Testis (tissue), 2 donors: ENCODE data around the gene GCKR.

Experiments
- CTCF ChIP-seq, 3 experiments: fragments of 450-650 bp in 2 of 3; fragments of 200-600 bp in 1 of 3; sonication (generic) in 1 of 3; IDR thresholded peaks; one replicate each; pipeline ENCODE4 v1.5.1; 2016 to 2019; ENCODE audit warnings: antibody characterized with exemption in 3 of 3, mild to moderate bottlenecking in 2 of 3, moderate library complexity in 1 of 3
- POLR2A ChIP-seq: fragments of 450-650 bp; IDR thresholded peaks from one replicate; pipeline ENCODE4 v1.6.1; 2017; ENCODE audit warnings: antibody characterized with exemption, mild to moderate bottlenecking, moderate library complexity

GRCh38 chr2:27502142-27502541 lies 5.5 kb downstream of the GCKR start:
- no peak for TF ChIP-seq CTCF (IDR thresholded peaks at IDR 0.05)
- TF ChIP-seq POLR2A = no peak
